Measurements from ENCODE around the gene CACNB2. TPM values are rescaled to one million over a fixed set of nuclear protein-coding genes. Genes with fewer than 3 reads are reported as not detected.

Gene CACNB2
- total and polyA plus RNA-seq, 2 of the 13 experiments (the other 11 are each of a cell fraction or from before 2014, with no cell fraction given) = not detected

GRCh38 chr10:18261768-18262231, 121.6 kb downstream of the CACNB2 start (continued):
- TF ChIP-seq EEA1 (CRISPR knock-in tag; IDR thresholded peaks at IDR 0.05; ENCODE audit: borderline replicate concordance) = no peak
- TF ChIP-seq ZBTB34 (CRISPR knock-in tag; IDR thresholded peaks at IDR 0.05) = no peak
- no peak for TF ChIP-seq FOXP4 (CRISPR knock-in tag; IDR thresholded peaks at IDR 0.05)
- no peak for TF ChIP-seq ZNF225 (CRISPR knock-in tag; IDR thresholded peaks at IDR 0.05)
- no peak for TF ChIP-seq NR2C2 (CRISPR knock-in tag; IDR thresholded peaks at IDR 0.05; ENCODE audit: borderline replicate concordance)
- TF ChIP-seq CEBPG (CRISPR knock-in tag; IDR thresholded peaks at IDR 0.05) = peak; percentile 63
- peak; percentile 63; the same call in 1 of the 2 replicates for TF ChIP-seq HHEX (CRISPR knock-in tag; IDR thresholded peaks at IDR 0.05)
- TF ChIP-seq PTBP1 (IDR thresholded peaks at IDR 0.05; ENCODE audit: low read depth, low read length, poor library complexity, severe bottlenecking) = no peak
- TF ChIP-seq ZNF24 (IDR thresholded peaks at IDR 0.05) = no peak
- TF ChIP-seq ZNF652 (CRISPR knock-in tag; IDR thresholded peaks at IDR 0.05; ENCODE audit: borderline replicate concordance, low read depth) = no peak
- TF ChIP-seq CAMTA2 (CRISPR knock-in tag; IDR thresholded peaks at IDR 0.05; ENCODE audit: borderline replicate concordance) = no peak
- TF ChIP-seq SOX13 (IDR thresholded peaks at IDR 0.05) = no peak
- peak in 1 of 2 experiments; percentile 17; a peak in 1 of 4 replicates for TF ChIP-seq SOX13 (CRISPR knock-in tag; conservative IDR thresholded peaks at IDR 0.05 in 1 of 2, IDR thresholded peaks at IDR 0.05 in 1 of 2)
- no peak for TF ChIP-seq NFAT5 (CRISPR knock-in tag; IDR thresholded peaks at IDR 0.05)
- no peak for TF ChIP-seq ZNF570 (CRISPR knock-in tag; IDR thresholded peaks at IDR 0.05; ENCODE audit: borderline replicate concordance)
- no peak for TF ChIP-seq ELF3 (CRISPR knock-in tag; IDR thresholded peaks at IDR 0.05)
- TF ChIP-seq NR3C1 (CRISPR knock-in tag; IDR thresholded peaks at IDR 0.05) = no peak
- no peak for TF ChIP-seq GLI4 (CRISPR knock-in tag; IDR thresholded peaks at IDR 0.05; ENCODE audit: borderline replicate concordance)
- no peak for TF ChIP-seq AGO1 (IDR thresholded peaks at IDR 0.05; ENCODE audit: low read depth, low read length, poor library complexity, severe bottlenecking)
- TF ChIP-seq ZNF691 (CRISPR knock-in tag; IDR thresholded peaks at IDR 0.05; ENCODE audit: borderline replicate concordance, low read depth) = no peak
- no peak for TF ChIP-seq FOXP1 (IDR thresholded peaks at IDR 0.05)
- peak; percentile 54; the same call in 1 of the 2 replicates for TF ChIP-seq FOXP1 (CRISPR knock-in tag; IDR thresholded peaks at IDR 0.05)
- peak; percentile 85 for TF ChIP-seq GATAD2A (CRISPR knock-in tag; IDR thresholded peaks at IDR 0.05)
- no peak for TF ChIP-seq KMT2A (CRISPR knock-in tag; IDR thresholded peaks at IDR 0.05)
